HG03575 (cell line): Measurements from ENCODE around the gene PEX14.

Experiments
- ATAC-seq: cut with Tn5 transposase; IDR thresholded peaks from one replicate; pipeline ENCODE4 v1.9.1; 2021; ENCODE audit not compliant: unreplicated experiment, insufficient number of reproducible peaks, low FRiP score; ENCODE audit errors: extremely low read depth

Gene PEX14

DNA sequence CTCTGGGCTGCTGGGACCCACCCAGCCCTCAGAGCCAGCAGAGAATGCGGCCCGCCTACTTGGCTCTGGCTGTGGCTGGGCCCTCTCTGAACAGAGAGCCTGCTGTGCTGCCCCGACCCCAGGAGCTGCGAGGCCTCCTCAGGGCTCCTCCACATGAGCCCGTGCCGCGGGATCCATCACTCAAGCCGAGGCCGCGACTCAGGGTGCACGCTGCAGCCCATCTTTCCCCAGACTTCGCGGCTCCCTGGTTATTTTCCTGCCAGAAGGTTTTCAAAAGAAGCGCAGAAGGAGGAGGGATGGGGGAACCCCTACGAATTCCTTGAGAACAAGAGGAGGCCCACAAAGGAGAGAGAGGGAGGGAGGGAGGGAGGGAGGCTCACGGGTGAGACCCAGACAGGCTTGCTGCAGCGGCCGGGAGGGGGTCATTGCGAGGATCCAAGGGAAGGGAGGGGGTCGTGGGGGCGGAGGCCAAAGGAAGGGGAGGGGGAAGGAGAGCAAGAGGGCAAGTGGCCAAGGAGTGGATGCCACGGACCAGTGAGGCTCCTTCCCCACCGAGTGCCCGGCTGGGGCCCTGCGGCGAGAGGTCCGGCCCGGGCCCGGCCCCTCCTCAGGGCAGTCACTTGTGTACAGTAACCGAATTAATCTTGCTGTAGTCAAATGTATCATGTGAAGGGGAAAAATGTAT, 174.9 kb downstream of the PEX14 start:
- no peak for ATAC-seq

DNA sequence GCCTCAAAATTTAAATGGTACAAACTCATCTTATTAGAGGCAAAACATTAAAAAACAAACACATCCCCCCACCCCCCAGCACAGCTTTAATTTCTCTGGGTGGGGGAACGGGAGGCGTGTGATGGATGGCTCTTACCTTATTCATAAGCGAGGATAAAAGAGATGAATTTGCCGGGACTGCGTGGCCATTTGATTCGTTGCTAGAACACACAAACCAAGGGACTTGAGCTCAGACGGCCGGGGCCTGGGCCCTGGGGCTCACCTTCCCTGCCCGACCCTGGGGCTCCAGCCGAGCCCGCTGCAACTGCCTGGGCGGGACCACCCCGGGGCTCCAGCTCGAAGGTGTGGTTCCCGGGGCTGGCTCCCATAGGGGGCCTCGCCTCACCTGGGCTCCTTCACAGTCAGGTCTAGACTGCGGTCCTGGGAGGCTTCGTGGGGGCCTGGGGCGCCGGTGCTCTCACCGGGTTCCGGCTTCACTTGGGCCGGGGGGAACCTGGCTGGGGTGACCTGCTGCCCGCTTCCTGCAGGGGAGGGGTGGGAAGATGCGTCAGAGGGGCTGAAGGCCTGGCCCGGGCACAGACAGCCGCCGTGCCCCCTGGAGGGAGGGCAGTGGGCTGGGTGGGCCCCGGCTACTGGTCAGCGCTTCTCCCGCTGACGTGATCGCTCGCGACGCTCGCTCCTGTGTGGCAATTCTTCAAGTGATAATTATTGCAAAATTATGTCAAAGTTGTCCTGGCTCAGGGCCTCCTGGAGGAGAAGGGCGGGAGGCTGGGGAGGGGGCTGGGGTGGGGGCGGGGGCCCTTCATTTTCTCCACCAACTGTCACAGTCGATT, 176.0 kb downstream of the PEX14 start:
- no peak for ATAC-seq

DNA sequence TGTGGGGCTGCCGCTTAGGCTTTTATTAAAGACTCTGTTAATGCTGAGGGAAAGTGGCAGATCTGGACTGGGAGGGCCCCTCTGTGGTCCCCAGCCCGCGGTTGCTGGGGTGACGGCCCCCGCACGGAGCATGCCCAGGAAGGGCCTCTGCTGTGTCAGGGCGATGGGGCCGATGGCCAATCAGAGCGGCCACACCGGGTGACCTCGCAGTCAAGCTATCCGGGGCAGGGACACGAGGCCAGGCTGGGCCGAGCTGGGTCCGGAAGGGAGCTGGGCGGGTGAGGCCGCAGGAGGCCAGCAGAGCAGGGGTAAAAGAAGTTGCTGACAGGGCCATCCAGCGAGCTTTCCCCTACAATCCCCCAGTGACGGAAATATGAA, 176.6 kb downstream of the PEX14 start:
- ATAC-seq = no peak

DNA sequence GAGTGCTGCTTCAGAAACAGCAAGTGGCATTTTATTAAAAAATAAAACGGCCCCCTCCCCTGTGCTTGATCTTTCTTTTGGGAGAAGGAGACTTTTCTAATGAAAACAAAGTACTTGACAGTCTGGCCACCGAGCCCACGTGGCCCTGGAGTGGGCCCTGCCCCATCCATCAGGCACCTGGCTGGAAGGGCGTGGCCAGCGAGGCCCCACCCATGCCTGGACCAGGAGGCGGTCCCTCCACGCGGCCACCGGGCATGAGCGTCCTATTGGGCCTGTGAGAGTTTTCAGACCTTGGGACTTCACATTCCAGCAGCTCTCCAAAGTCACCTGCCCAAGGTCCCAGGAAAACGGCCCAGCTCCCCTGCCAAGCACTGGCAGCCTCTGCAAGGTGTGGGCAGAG, 177.0 kb downstream of the PEX14 start:
- ATAC-seq = no peak

DNA sequence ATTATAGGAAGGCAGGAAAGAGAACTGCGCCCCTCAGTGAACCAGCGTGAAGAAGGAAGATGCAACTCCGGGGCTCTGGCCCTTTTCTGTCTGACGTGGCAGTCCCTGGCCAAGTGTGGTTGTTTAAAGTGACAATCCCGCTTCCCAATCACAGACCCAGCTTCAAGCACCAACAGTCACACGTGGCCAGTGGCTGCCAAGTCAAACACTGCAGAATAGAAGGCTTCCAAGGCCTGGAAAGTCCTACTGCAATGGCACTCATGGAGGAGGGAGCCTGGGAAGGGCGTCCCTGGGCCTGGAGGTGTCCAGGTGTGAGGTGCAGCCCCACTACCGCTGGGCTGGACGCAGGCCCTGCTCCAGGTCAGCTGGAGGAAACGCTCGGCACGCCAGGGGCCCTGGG, 177.9 kb downstream of the PEX14 start:
- ATAC-seq = no peak

DNA sequence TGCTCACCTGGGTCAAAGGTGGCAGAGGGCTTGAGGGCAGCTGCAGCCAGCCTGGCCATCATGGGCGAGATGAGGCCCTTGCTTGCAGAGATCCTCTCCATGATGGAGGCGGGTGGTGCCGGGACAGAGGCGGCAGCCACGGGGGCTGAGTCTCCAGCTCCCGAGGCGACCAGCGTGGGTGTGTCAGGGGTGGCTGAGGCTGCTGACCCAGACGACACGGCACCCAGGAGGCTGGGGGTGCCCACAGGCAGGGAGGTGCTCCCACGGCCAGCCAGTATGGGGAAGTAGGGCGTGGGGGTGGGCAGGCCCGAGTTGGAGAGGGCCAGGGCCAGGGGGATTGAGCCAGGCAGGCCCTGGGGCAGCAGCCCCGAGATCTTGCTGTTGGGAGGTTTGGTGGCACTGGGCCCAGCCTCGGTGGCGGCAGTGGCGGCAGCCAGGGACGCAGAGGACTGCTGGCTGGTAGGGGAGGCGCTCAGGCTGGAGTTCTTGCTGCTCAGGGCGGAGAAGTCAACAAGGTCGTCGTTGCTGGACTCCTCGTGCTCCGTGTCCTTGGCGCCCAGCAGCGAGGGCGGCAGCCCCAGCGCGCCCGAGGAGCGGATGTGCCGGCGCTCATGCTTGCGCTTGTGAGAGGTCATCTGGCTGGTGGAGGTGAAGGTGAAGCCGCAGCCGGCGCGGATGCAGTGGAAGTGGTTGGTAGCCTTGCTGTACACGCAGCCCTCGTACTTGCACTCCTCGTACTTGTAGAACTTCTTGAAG, 178.8 kb downstream of the PEX14 start:
- no peak for ATAC-seq

DNA sequence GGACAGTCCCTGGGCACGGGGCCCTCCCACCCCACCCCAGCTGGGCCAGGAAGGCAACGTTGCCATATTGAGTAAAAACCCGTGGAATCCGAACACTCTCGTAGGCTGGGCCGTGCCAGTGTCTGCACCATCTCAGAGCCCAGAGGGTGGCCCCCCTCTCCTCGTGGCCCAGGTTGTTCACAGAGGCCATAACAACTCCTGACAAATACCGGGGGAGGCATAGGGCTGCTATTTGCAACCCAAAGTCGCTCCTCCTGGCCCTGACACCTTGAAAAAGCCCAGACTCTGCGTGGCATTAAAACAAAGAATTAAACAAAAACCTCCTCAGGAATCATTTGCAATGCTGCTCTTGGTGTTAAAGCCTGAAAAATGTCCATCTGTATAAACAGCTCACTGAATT, 180.3 kb downstream of the PEX14 start:
- ATAC-seq = no peak

DNA sequence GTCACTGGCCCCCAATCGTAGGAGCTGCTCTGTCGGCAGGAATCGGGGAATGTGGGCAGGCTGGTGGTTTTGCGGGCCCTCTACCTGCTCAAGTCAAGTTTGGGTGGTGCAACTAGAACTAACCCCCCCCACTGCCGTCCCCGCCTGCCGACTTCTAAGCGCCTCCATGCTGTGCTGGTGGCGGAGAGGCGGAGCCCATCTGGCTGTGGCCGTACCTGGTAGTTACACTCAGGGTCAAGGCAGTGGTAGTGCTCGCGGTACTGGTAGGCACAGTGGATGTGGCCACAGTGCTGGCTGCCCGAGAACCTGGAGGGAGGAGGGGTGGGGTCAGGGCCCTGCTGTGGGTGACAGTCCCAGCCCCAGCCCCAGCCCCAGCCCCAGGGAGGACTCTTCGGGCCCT, 181.7 kb downstream of the PEX14 start:
- ATAC-seq = no peak

DNA sequence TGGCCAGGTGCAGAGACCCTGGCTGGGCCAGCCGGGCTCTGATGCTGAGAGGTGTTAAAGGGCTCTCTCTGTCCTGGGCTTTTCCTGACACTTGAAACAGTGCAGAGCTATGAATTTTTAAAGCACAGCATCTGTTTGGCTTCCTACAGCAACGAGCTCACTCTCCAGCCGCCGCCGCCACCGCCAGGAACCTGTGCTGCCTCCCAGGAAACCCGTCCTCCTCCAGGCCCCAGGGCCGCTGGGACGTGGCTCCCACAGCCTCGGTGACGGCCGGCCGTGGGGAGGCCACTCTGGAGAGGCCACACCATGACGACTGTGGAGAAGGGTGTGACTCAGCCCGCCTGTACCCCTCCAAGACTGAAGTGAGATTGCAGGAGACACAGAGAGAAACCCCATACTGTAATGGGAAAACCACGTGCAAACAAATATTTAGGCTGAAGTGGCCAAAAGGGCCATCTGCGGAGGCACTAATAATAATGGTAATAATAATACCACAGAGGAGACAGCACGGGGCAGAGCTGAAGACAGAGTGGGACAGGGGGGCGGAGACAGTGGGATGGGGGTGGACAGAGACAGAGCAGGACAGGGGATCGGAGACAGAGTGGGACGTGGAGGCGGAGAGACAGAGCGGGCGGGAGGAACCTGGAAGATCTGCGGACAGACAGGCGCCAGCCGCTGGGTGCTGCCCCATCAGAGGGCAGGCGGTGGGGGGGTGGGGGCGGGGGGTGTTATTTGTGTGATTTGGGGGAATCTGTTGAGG, 182.5 kb downstream of the PEX14 start:
- no peak for ATAC-seq

DNA sequence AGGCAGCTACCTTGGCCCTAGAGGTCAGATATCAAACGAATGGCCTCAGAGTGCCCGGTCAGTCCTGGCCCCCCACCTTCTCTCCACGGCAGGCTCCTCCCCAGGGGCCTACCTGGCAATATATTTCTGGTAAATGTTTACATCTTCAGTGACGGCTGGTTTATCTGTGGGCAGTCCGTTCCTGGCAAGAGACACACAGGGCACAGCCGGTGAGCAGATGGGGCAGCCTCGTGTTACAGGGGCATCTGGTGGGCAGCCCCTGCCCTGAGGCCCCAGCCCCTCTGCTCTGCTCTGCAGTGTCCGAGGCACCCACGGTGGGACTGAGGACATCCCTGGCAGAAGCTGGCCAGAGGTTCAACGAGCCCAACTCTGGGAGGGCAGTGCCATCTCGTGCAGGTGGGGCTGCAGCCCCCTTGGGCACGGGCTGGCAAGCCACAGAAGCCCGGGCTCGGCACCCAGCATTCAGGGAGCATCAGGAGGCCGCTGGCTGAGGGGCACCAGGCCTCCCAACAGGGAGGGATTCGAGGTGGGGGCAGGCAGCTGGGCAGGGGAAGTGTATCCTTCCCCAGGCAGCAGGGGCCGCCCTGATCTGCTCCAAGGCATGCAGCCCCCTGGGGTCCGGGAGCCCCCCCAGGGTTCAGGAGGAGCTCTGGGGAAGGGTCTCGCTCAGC, 183.8 kb downstream of the PEX14 start:
- ATAC-seq = no peak

DNA sequence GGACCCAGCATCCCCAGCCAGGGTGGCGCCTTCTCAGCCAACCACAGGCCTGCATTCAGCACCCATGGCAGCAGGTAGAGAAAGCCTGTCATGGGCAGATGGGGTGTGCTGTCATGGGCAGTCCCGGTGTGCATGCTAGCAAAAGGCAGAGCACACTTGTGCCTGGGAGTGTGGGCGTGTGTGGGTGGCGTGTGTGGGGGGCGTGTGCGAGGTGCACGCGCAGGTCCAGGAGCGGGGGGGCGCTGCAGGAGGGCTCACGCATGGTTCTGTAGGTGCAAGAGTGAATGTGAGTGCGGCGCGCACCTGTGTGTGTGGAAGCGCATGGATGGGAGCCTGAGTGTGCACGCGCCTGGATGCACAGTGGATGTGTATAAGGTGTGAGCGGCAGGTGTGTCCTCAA, 184.5 kb downstream of the PEX14 start:
- ATAC-seq = no peak

DNA sequence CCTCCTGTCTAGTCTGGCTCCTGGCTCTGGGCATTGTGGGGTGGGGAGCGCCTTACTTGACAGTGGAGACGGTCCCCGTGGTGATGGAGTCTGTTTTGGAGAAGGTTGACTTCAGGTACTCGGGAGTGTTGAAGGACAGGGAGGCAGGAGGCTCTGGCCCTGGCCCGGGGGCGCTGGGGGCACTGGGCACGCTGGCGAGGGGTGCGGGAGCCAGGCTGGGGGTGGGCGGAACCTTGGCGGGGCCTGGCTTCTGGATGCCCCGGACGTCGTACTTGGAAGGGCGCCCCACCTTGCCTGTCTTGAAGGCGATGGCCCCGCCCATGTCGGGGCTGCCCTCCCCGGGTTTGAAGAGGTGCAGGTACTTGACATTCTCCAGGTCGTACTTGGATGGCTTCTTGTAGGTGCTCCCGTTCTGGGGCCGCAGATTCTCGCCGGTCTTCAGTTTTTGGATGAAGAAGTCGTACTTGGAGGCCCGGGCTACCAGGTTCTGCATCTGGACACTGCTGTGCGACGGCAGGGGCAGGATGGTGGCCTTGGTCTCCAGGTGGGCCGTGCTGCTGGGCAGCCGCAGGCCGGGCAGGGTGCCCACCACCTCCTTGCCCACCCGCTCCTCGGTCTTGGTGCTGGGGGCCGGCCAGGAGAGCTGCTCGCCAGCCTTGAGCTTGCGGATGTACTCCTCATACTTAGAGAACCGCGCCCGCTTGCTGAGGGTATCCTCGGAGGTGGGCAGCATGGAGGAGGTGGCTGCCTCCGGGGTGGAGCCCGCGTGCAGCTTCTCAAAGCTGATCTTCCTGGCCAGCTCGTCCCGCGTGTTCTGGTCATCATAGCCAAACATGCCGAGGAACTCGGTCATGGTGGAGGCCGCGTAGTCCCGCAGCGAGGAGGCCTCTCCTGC, 185.1 kb downstream of the PEX14 start:
- ATAC-seq = no peak

DNA sequence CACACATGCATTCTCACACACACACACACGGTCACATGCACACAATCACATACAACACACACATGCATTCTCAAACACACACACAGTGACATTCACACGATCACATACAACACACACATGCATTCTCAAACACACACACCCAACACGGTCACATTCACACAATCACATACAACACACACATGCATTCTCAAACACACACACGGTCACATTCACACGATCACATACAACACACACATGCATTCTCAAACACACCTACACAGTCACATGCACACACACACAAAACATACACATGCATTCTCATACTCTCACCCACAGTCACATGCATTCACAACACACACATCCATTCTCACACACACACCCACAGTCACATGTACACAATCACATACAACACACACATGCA, 186.7 kb downstream of the PEX14 start:
- ATAC-seq = no peak

DNA sequence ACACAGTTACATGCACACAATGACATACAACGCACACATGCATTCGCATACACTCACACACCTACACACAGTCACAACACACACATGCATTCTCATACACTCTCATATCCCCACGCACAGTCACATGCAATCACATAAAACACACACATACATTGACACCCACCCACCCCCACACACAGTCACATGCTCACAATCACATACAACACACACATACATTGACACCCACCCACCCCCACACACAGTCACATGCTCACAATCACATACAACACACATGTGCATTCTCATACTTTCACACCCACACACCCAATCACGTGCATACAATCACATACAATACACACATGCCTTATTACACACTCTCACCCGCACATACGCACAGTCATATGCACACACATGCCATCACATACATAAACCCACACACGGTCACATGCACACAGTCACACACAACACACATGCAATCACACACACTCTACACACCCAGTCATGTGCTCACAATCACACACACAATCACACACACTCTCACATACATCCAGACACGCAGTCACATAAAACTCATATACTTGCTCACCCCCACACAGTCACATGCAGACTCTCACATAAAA, 187.4 kb downstream of the PEX14 start:
- no peak for ATAC-seq

DNA sequence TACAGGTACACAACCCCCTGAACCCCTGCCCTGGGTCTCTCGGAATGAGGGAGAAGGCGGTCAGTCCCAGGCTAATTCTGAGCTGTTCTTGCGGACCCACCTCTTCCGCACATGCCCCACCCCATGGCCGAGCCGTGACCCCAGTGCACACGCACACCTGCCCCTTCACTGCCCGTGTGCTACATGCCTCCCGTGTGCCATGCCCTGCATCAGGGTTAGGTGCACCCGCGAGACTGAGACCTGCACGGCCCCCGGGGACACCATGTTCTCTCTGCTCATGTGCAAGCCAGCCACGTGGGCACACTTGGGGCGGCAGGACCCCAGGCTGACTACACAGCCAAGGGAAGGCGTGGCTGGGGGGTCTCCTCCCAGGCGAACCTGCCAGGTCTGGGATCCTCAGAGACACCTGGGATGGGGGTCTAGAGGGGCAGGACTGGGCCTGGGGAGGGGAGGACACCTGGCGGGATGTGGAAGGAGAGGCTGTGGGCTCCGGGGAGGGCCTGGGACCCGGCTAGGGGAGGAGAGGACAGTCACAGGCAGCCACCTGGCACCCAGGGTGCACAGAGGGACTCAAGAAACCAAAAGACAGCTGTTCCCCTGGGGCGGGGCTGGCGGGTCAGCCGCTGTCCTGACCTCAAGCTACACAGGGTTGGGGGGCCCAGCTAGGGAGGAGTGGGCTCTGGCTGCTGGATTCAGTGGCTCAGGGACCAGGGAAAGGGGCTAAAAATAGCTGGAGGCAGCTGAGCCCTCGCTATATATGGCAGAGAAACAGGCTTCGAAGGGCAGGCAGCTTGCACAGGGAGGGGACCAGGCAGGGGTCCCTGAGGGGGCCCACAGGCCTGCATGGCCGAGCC, 188.3 kb downstream of the PEX14 start:
- no peak for ATAC-seq

DNA sequence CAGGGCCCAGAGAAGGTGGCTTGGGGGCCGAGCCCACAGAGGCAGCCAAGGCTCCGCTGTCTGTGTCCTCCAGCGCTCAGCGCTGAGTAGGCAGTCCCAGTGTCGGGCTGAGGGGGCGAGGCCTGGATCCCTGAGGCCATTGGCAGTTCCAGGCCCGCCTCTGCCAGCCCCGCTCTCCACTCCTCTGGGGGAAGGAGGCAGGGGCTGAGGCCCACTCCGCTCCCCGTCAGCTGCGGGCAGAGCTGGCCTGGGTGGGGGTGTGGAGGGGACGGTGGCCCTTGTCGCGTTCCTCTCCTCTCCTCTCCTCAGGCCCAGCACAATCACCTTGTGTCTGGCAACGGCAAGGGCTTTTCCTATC, 188.9 kb downstream of the PEX14 start:
- no peak for ATAC-seq

DNA sequence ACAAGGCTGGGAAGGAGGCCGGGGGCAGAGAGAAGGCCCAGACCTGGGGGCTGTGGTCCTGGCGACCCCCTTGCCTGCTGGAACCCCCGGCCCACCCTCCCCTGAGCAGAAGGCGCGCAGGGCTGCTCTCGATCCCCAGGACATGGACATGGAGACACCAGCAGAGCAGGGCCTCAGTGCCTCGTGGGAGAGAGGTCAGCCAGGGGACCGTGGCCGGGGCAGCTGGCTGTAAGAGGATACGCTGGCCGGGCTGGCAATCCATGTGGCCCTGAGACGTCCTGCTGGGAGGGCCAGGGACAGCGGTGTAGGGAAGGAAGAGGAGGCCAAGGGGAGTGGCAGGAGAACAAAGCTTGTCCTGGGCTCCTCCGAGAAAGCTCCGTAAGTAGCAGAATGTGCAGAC, 189.5 kb downstream of the PEX14 start:
- ATAC-seq = no peak
